Lower lobe of right lung (tissue), 2 donors: Measurements from ENCODE around the gene POU2AF1. TPM values are rescaled to one million over a fixed set of nuclear protein-coding genes. Genes with fewer than 3 reads are reported as not detected.
A peak's percentile ranks its signal among the peaks of the same experiment; 100 is the strongest.

Experiments
- ATAC-seq, 2 donors: fragments of 200-7000 bp; cut with Tn5 transposase; one replicate each; pipeline ENCODE4 v1.9.1; 2020 to 2022; ENCODE audit warnings: mild to moderate bottlenecking in 2 of 2, moderate library complexity in 2 of 2
- DNase-seq: peaks from one replicate; pipeline ENCODE4 v3.0.0-alpha.2; 2020
- H3K27ac ChIP-seq: fragments of 200-600 bp; one replicate; pipeline ENCODE4 v1.8.0; 2022
- H3K27me3 ChIP-seq: fragments of 200-600 bp; one replicate; pipeline ENCODE4 v1.8.0; 2022; ENCODE audit warnings: low read depth
- H3K36me3 ChIP-seq: fragments of 200-600 bp; one replicate; pipeline ENCODE4 v1.8.0; 2022; ENCODE audit warnings: mild to moderate bottlenecking
- H3K4me1 ChIP-seq: fragments of 200-600 bp; one replicate; pipeline ENCODE4 v1.8.0; 2022
- H3K4me3 ChIP-seq: fragments of 200-600 bp; one replicate; pipeline ENCODE4 v1.8.0; 2022; ENCODE audit warnings: mild to moderate bottlenecking
- H3K9me3 ChIP-seq: fragments of 200-600 bp; one replicate; pipeline ENCODE4 v1.8.0; 2022
- CTCF ChIP-seq: fragments of 200-600 bp; IDR thresholded peaks from one replicate; pipeline ENCODE4 v1.8.0; 2022; ENCODE audit warnings: antibody characterized with exemption, mild to moderate bottlenecking
- intact Hi-C: fragments of 100-400 bp; cut with DNase I; formaldehyde crosslinking; loops from one replicate; pipeline ENCODE4 v1.11.0; 2022
- total RNA-seq: library from RNA; stranded (reverse); fragmentation: NEBNext Ultra II Directional; extraction: Animal tissue kit (Norgen Biotek cat#: 25700); gene quantifications from one replicate; pipeline ENCODE4 v1.2.1, GENCODE V29; 2021
- donor health status: DM: no; HTN: yes; CAD: no; lungs with severe emphysema.

Gene POU2AF1
- total RNA-seq, 1 donor from 2014 or later: 3.4 TPM

- Histone ChIP-seq H3K36me3 (no peaks in the 10 kb centered on the region), H3K4me1 (no peaks in the 10 kb centered on the region), H3K27ac (no peak overlapping the region), H3K4me3 (no peak overlapping the region), H3K27me3 (no peaks in the 10 kb centered on the region), H3K9me3 (no peaks in the 10 kb centered on the region)
- intact Hi-C loops: no loop called here
- ATAC-seq: no peak
- no peak for DNase-seq
- no peak for TF ChIP-seq CTCF
These were observed 12.5 kb upstream of the POU2AF1 start for GRCh38 chr11:111391328-111392124.

DNA sequence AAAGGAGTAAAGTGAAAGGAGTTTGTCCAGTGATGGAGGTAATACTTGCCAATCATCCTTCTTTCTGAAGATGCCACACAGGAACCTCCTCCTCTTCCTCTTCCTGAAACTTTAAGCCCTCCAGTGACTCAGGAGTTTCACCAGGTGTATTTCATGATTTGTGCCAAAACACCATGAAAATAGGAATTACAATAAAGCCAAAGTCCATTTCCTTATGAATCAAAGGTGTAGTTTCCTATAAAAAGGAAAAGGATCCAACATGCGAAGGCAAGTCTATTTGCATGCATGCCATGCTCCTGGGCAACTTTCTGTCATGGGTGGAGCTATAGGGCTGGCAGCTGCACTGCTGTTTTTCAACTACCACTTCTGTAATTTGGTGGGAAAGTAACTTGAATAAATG, 9.8 kb upstream of the POU2AF1 start:
- DNase-seq: no peak
- Histone ChIP-seq H3K4me3 (no peak overlapping the region), H3K36me3 (no peaks in the 10 kb centered on the region), H3K4me1 (no peaks in the 10 kb centered on the region), H3K27me3 (no peaks in the 10 kb centered on the region), H3K27ac (no peak overlapping the region), H3K9me3 (no peaks in the 10 kb centered on the region)
- intact Hi-C loops: no loop called here
- TF ChIP-seq CTCF: no peak
- no peak for ATAC-seq

DNA sequence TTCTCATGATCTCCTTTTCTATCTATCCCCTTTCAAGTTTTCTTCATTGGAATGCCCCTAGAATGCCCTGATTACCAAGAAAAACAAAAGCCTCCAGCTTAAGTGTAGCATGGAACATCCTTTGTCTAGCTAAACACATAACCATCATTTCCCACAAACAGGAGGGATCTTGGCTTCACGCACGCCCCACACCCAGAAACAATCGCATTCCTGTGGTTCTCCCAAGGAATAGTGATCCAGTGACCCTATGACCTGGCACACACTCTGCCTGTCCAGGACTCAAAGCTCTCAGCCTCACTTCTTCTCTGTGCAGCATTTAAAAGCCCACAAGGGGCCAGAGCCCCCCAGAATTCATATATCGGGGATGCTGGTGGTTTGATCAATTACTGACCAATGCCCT, 9.3 kb upstream of the POU2AF1 start:
- no peak for ATAC-seq
- H3K36me3 ChIP-seq: no peaks in the 10 kb centered on the region
- DNase-seq: no peak

GRCh38 chr11:111387363-111387762, 8.3 kb upstream of the POU2AF1 start:
- Histone ChIP-seq H3K4me1 (no peaks in the 10 kb centered on the region), H3K4me3 (no peak overlapping the region), H3K9me3 (no peaks in the 10 kb centered on the region), H3K36me3 (no peaks in the 10 kb centered on the region), H3K27me3 (no peaks in the 10 kb centered on the region), H3K27ac (no peak overlapping the region)
- peak; percentile 84 for DNase-seq
- intact Hi-C loops: no loop called here
- ATAC-seq: peak; percentile 70 to 77
- TF ChIP-seq CTCF: no peak

More for the DNA sequence above, 9.3 kb upstream of the POU2AF1 start:
- Histone ChIP-seq H3K4me1 (no peaks in the 10 kb centered on the region), H3K27me3 (no peaks in the 10 kb centered on the region), H3K9me3 (no peaks in the 10 kb centered on the region), H3K27ac (no peak overlapping the region), H3K4me3 (no peak overlapping the region)
- intact Hi-C loops: no loop called here
- no peak for TF ChIP-seq CTCF

DNA sequence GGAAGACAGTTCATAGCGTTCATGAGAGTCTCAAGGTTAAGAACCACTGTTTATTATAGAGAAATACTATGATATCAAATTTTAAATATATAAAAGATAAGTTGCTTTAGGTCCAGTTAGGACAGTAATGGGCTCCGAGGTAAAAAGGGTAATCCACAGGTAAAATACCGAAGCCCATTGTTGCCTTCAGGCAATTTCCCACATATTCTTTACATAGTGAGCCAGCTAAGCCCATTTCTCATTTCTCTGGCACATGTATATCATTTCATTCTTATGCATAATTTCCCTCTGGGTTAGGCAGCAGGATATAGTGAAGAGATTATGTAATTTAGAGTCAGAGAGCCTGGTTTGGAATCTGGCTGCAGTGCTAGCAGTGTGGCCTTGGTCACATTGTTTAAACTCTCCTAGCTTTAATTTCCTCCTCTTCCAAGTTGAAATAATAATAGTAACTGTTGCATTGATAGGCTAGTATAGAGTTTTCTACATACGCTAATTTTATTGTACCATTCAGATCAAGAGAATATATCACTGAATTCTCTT, 7.6 kb upstream of the POU2AF1 start:
- Histone ChIP-seq H3K36me3 (no peaks in the 10 kb centered on the region), H3K4me1 (no peaks in the 10 kb centered on the region), H3K27ac (no peak overlapping the region), H3K27me3 (no peaks in the 10 kb centered on the region), H3K4me3 (no peak overlapping the region), H3K9me3 (no peaks in the 10 kb centered on the region)
- DNase-seq (no peak), ATAC-seq (no peak)
- TF ChIP-seq CTCF: no peak
- intact Hi-C loops: no loop called here
